ENCODE measurements around the gene NPB. TPM values are rescaled to one million over a fixed set of nuclear protein-coding genes. Genes with fewer than 3 reads are reported as not detected.

Gene NPB
- polyA plus RNA-seq, 1 donor from 2014 or later = 1.3 TPM

- no peak for TF ChIP-seq RAD21 (conservative IDR thresholded peaks at IDR 0.05)
- TF ChIP-seq, protein P1, sequence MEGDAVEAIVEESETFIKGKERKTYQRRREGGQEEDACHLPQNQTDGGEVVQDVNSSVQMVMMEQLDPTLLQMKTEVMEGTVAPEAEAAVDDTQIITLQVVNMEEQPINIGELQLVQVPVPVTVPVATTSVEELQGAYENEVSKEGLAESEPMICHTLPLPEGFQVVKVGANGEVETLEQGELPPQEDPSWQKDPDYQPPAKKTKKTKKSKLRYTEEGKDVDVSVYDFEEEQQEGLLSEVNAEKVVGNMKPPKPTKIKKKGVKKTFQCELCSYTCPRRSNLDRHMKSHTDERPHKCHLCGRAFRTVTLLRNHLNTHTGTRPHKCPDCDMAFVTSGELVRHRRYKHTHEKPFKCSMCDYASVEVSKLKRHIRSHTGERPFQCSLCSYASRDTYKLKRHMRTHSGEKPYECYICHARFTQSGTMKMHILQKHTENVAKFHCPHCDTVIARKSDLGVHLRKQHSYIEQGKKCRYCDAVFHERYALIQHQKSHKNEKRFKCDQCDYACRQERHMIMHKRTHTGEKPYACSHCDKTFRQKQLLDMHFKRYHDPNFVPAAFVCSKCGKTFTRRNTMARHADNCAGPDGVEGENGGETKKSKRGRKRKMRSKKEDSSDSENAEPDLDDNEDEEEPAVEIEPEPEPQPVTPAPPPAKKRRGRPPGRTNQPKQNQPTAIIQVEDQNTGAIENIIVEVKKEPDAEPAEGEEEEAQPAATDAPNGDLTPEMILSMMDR (IDR thresholded peaks at IDR 0.05; ENCODE audit: poor library complexity, severe bottlenecking) = no peak
- TF ChIP-seq POLR2AphosphoS5 (IDR thresholded peaks at IDR 0.05) = no peak
- no peak for TF ChIP-seq EZH2 (IDR thresholded peaks at IDR 0.05; ENCODE audit: borderline replicate concordance, insufficient read depth, low read length, poor library complexity, severe bottlenecking)
- Histone ChIP-seq H3K9ac (ENCODE audit: low read length) (no peak overlapping the region), H3K4me3 (ENCODE audit: low read length) (no peak overlapping the region), H3K36me3 (ENCODE audit: insufficient read depth, low read length) (no peaks in the 10 kb centered on the region), H3K27ac (ENCODE audit: low read length) (no peak overlapping the region), H3K9me2 (ENCODE audit: insufficient read depth, low read length) (no peaks in the 10 kb centered on the region), H3K27me3 (ENCODE audit: insufficient read depth, low read depth, low read length) (no peaks in the 10 kb centered on the region), H3K9me3 (ENCODE audit: low read length) (no peaks in the 10 kb centered on the region), H4K20me1 (ENCODE audit: insufficient read depth) (no peaks in the 10 kb centered on the region), H3F3A (ENCODE audit: insufficient read depth, low read length, poor library complexity, severe bottlenecking) (no peaks in the 10 kb centered on the region), H3K4me2 (ENCODE audit: low read length) (no peak overlapping the region), H2AFZ (ENCODE audit: low read depth, low read length) (no peak overlapping the region), H3K79me2 (replicated peaks; ENCODE audit: insufficient read depth, low read length) (no peaks in the 10 kb centered on the region)
Measured at GRCh38 chr17:81944858-81945257, 42.8 kb downstream of the NPB start.

DNA sequence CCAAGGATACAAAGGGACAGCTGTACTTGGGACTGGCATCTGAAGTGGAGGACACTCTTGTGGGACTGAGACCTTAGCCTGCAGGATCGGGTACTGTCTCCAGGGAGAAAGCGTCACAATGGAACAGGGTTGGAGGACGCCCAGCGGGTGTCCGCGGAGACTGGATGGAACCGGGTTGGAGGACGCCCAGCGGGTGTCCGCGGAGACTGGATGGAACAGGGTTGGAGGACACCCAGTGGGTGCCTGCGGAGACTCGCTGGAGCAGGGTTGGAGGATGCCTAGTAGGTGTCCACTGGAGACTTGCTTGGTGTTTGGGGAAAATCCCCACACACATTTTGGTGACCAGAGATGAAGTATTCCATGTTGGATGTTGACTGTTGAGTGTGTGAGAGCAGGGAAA is 45.2 kb downstream of the NPB start, which contains the start of gene MYADML2:
Gene MYADML2, minus strand, starts transcription at position 45 of the 400 bp plus-strand sequence. CDS start 5,492 bp downstream, outside the sequence.
- Histone ChIP-seq H3K36me3 (ENCODE audit: insufficient read depth, low read length) (no peaks in the 10 kb centered on the region), H3K27me3 (ENCODE audit: insufficient read depth, low read depth, low read length) (no peaks in the 10 kb centered on the region), H3K9ac (ENCODE audit: low read length) (no peak within 1 kb of the TSS), H3K9me3 (ENCODE audit: low read length) (no peaks in the 10 kb centered on the region), H3F3A (ENCODE audit: insufficient read depth, low read length, poor library complexity, severe bottlenecking) (no peaks in the 10 kb centered on the region), H3K27ac (ENCODE audit: low read length) (no peak within 1 kb of the TSS), H3K79me2 (replicated peaks; ENCODE audit: insufficient read depth, low read length) (no peaks in the 10 kb centered on the region), H3K4me2 (ENCODE audit: low read length) (no peak within 1 kb of the TSS), H4K20me1 (ENCODE audit: insufficient read depth) (no peaks in the 10 kb centered on the region), H3K9me2 (ENCODE audit: insufficient read depth, low read length) (no peaks in the 10 kb centered on the region), H3K4me3 (ENCODE audit: low read length) (no peak within 1 kb of the TSS), H2AFZ (ENCODE audit: low read depth, low read length) (no peak within 1 kb of the TSS)
- TF ChIP-seq, protein P1 (IDR thresholded peaks at IDR 0.05; ENCODE audit: poor library complexity, severe bottlenecking) = no peak
- TF ChIP-seq EP300 (conservative IDR thresholded peaks at IDR 0.05; ENCODE audit: poor library complexity, severe bottlenecking) (no peak), EZH2 (IDR thresholded peaks at IDR 0.05; ENCODE audit: borderline replicate concordance, insufficient read depth, low read length, poor library complexity, severe bottlenecking) (no peak), REST (IDR thresholded peaks at IDR 0.05; ENCODE audit: borderline replicate concordance) (no peak), POLR2AphosphoS5 (IDR thresholded peaks at IDR 0.05) (no peak), MXI1 (conservative IDR thresholded peaks at IDR 0.05; ENCODE audit: poor library complexity, severe bottlenecking) (no peak), RAD21 (conservative IDR thresholded peaks at IDR 0.05) (no peak)
